NCI-H524 (cell line): ENCODE measurements around the gene TRIM14.
"Not testable (repeated sequence)": the region's sequence is repeated elsewhere in the genome, so short reads cannot be mapped to it uniquely, and the experiment has no call there.

Experiments used
- DNase-seq, 2 experiments: peaks; one replicate each; lab custom pipeline; 2025; lab: John Stamatoyannopoulos, UW

TRIM14 gene

DNA sequence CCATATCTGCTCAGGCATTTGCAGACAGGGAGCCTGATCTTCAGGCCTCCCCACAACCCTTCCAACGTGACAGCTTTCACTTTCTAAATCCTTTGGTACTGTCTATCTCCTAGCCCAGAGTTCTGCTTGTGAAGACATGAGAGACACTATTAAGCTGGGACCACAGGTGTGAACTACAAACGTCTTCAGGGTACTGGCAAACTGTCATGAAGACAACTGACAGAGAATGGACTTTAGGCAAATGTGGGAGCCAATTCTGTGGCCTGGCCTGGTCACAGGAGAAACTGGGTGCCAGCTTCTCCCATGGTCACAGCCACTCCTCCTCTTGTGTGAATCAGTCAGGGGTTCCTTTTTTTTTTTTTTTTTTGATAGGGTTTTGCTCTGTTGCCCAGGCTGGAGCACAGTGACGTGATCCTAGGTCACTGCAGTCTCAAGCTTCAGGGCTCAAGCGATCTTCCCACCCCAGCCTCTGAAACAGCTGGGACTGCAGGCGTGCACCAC is 10.4 kb downstream of the TRIM14 start:
- no peak for DNase-seq

- DNase-seq = no peak
Measured at GRCh38 chr9:98107926-98108325, 11.1 kb downstream of the TRIM14 start.

DNA sequence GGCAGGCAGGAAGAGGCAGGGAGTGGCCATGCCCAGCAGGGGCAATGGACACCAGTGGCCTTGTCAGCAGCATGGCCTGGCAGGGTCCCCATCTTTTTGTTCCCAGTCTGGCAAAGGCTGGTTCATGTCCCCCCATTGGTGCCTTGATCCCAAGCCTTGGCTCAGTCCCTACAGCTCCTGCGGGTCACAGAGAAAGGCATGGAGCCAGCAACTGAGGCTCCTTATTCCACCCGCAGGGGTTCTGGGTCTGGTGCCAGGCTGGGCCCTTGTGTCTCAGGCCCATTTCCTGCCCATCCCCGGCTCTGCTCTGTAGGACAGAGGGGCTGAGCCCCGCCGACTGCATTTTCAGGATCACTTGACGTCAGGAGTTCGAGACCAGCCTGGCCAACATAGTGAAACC is 14.0 kb downstream of the TRIM14 start:
- DNase-seq = no peak

GRCh38 chr9:98104445-98104881 is 14.6 kb downstream of the TRIM14 start:
- DNase-seq = no peak

GRCh38 chr9:98101868-98102273 is 17.2 kb downstream of the TRIM14 start:
- peak in 1 of 2 experiments; percentile 27 for DNase-seq

- no peak for DNase-seq
Measured at GRCh38 chr9:98101416-98101815, 17.6 kb downstream of the TRIM14 start.

- DNase-seq = no peak
Measured at GRCh38 chr9:98100456-98100855, 18.6 kb downstream of the TRIM14 start.

GRCh38 chr9:98099898-98100297 is 19.1 kb downstream of the TRIM14 start:
- no peak for DNase-seq

GRCh38 chr9:98099346-98099745 is 19.7 kb downstream of the TRIM14 start:
- no peak for DNase-seq

DNA sequence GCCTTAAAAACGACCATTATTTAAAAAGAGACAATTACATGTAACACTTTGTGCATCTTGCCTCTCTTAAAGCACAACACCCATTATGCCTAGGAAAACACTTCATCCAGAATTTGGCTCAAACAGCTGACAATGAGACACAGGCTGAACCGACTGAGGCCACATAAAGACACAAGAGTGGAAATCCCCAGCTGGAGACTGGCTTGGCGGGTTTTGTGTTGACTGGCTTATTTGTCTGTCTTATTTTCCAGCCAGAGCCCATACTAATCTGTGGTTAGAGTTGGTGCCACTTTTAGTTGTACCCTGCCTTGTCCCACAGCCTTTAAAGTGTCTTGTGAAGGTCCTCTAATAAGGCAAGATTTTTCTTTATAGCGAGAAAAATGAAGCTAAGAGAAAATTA is 21.2 kb downstream of the TRIM14 start:
- DNase-seq = no peak

DNA sequence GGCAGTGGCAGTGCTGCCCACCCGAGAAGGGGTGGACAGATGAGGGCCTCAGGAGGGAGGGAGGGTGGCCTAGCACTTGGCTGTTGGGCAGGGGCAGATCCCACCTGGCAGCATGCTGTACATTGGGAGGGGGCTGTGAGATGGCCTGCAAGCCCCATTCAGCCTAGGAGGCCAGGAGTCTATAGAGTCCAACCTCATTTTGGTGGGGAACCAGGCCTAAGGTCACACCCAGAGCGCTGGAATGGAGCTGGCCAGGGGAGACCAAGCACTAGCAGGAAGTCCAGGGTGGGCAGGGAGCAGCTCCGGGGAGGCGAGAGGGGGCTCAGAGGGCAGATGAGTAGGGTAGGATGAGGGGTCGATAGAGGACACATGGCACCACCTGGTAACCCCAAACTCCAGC is 22.9 kb downstream of the TRIM14 start:
- no peak for DNase-seq

- DNase-seq = no peak
Measured at GRCh38 chr9:98095401-98095800, 23.6 kb downstream of the TRIM14 start.

DNA sequence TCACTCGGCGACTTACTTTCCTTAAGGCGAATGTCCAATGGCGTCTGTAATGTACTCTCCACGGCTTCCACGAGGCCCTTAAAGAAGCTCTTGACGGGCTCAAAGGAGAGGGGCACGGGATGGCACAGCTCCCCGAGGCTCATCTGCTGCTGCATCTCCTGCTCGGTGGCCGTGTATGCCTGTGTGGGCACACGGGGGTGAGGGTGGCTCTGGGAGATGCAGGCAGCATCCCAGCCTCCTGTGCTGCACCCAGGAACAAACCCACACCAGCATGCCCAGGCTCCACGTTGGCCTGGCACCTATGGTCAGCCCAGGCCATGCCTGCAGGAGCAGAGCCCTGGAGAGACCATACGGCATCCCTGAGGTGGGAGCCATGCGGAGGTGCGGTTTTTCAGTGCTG is 24.2 kb downstream of the TRIM14 start:
- no peak for DNase-seq

- DNase-seq = no peak
Measured at GRCh38 chr9:98094316-98094715, 24.7 kb downstream of the TRIM14 start.

GRCh38 chr9:98092613-98092931 is 26.4 kb downstream of the TRIM14 start:
- DNase-seq = no peak

DNA sequence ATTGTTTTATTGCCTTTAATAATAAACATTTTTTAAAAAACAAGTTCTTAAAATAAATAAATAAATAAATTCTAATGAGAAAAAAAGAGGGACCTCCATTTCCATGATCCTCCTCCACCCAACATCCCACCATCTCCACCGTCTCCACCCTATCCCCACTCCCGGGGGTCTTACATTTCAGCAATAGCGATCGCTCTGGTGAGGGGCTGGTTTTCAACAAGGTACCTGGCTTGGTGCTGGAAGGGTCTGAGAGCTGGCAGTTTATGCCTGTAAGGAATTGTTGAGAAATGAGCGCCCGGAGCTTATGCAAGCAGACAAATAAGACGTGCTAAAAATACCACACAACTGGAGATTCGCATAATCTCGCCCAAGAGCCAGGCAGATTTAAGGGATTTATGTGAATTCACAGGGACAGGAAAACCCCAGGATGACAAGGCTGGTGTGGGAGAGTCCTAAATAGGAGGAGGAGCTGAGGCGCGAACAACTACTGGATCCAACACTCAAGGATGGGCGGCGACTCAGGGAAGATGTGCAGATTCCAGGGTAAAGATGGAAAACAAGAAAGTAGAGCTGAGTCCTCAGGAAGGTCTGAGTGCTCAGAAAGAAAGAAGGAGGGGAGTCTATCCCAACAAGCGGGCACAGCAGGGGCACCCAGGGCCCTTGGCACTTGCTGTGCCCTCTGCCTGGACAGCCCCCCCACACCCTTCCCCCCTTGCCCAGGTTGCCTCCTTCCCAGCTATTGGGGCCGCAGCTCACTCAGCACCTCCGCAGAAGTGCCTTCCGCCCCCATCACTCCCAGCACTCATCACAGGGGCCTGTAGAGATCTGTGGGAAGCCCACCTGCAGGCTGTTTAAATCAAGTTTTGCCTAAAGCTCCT is 27.0 kb downstream of the TRIM14 start:
- DNase-seq = no peak

DNA sequence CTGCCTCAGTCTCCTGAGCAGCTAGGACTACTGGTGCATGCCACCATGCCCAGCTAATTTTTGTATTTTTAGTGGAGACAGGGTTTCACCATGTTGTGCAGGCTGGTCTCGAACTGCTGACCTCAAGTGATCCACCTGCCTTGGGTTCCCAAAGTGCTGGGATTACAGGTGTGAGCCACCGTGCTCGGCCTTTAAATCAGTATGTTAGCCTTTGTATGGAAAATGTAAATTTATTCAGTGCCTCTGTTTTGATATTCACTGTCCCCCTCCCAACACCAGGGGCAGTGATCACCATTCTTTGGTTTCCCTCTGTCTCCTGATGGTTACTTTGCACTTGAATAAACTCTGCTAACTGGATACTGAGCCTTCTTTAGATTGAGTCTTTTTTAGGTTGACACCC is 28.3 kb downstream of the TRIM14 start:
- not testable (repeated sequence) for DNase-seq

DNA sequence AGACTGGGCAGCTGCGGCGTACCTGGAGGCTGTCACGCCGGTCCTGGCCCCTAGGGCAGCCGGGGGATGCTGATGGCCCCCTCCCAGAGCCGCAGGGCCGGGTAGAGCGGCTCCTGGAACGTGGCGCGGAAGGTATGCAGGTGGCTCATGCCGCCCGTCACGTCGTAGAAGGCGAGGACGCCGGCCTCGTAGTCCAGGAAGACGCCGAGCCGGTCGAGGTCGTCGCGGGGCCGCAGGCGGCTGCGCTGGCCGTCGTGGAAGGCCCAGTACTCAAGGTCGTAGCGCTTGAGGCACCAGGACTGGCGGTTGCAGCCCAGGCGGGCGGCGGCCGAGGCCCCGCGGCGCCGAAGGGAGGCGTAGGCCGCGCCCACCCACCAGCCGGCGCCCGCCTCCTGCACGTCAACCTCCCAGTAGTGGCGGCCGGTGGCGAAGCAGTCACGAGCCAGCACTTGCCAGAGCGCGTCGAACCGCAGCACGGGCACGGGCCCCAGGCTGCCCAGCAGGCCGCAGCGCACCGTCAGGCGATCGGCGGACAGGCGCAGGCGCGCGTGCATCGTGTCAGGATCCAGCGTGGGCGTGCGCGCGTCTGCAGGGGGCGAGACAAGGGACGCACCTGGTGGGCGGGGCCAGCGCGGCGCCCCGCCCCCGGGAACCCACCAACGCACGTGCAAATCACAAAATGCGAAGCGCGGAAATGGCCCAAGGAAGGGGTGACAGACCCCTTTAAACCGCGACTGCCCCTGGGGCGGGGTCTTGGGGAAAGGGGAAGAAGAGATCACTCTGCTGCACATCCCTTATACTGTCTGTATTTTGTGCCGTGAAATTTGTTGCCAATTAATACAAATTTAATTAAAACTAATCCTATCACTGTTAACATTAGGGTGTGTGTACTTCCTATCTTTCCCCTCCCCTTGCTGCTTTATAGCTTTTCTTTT is 31.3 kb downstream of the TRIM14 start:
- no peak for DNase-seq

GRCh38 chr9:98086461-98086860 is 32.6 kb downstream of the TRIM14 start:
- DNase-seq = no peak

DNA sequence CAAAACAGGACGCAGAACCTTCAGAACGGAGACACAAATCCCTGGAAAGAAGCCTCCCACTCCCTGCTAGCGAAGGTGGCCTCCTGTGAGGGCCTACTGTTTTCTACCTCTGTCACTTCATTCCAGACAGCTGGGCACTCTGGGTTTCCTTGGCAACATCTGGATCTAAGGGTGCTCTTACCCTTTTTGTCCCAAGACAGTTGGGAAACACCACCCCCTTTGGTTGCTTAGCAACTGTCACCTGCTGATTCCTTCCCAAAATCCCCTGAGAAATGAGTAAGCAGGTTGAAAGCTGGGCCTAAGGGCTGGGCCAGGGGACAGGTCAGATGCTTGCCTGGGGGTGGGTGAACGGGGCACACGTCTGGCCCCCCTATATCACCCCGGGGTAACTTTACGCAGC is 33.1 kb downstream of the TRIM14 start:
- peak; percentile 35 to 85 for DNase-seq

DNA sequence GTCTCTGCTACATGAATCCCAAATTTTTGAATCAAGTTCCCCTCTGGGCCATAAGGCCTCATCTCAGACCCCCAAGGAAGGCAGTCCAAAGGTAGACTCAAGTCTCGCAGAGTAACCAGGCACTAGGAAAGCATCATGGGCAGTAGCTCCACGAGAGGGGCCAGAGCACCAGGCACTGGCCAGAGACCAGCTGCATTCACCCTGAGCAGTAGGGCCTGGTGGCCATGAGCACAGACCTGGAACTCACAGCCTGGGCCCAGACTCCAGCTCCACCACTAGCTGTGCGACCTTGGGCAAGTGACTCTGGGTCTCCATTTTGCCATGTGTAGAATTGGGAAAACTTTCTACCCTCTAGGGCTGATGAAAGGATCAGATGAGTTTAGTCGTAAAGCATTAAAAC is 34.0 kb downstream of the TRIM14 start:
- DNase-seq = no peak

DNA sequence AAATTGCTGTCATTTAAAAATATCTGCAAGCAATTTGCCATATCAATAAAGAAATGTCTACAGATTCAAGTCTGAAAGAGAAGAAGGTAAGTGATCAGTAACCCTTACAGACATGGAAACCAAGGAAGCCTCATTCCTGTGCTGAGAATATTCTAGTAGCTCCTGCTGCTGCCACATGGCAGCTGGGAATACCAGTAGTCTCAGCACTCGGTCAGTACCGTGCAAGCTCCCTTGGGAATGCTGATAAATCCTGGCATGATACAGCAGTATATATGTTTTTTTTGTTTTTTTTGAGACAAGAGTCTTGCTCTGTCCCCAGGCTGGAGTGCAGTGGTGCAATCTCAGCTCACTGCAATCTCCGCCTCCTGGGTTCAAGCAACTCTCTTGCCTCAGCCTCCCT is 34.6 kb downstream of the TRIM14 start:
- no peak for DNase-seq
